Measurements from ENCODE around the gene BCAR3.

GRCh38 chr1:93704052-93704451 is 22.4 kb upstream of the BCAR3 start:
- TF ChIP-seq CTCF (IDR thresholded peaks at IDR 0.05 in 4 of 5, conservative IDR thresholded peaks at IDR 0.05 in 1 of 5) (no peak), POLR2A (IDR thresholded peaks at IDR 0.05) (no peak)

Measured in gastrocnemius medialis (tissue), 4 donors.